IPS-20b (cell line): ENCODE results near the gene SVIL.

ENCODE experiments used
- H3K27ac ChIP-seq: one replicate; pipeline ENCODE4 v1.5.1; 2013; ENCODE audit warnings: low read length
- H3K27me3 ChIP-seq: 2 replicates; pipeline ENCODE4 v1.6.1; 2013; ENCODE audit warnings: mild to moderate bottlenecking, low read length, inconsistent platforms; ENCODE audit not compliant: insufficient read depth
- H3K36me3 ChIP-seq: 2 replicates; pipeline ENCODE4 v1.6.1; 2013; ENCODE audit warnings: low read depth, mild to moderate bottlenecking, inconsistent platforms, low read length, moderate library complexity; ENCODE audit not compliant: insufficient read depth
- H3K4me1 ChIP-seq: 2 replicates; pipeline ENCODE4 v1.6.1; 2013; ENCODE audit warnings: mild to moderate bottlenecking, control low read depth, inconsistent platforms, low read length, moderate library complexity; ENCODE audit not compliant: insufficient read depth
- H3K4me3 ChIP-seq: 2 replicates; pipeline ENCODE4 v1.5.1; 2013; ENCODE audit warnings: mild to moderate bottlenecking, low read length, inconsistent platforms
- H3K9ac ChIP-seq: 2 replicates; pipeline ENCODE4 v1.6.1; 2013; ENCODE audit warnings: low read depth, mild to moderate bottlenecking, inconsistent platforms, low read length, moderate library complexity
- H3K9me3 ChIP-seq: 2 replicates; pipeline ENCODE4 v1.6.1; 2013; ENCODE audit warnings: mild to moderate bottlenecking, low read depth, low read length, inconsistent platforms; ENCODE audit not compliant: insufficient read depth

Gene SVIL

GRCh38 chr10:29634764-29635625 is at the start of gene SVIL:
SVIL (minus strand) TSS chr10:29634971; CDS start chr10:29555058, 79,913 bp downstream.
- Histone ChIP-seq H3K27ac (peak within 1 kb of the TSS; percentile 67), H3K9me3 (no peaks in the 10 kb centered on the region), H3K4me3 (peak within 1 kb of the TSS; percentile 42), H3K9ac (peak within 1 kb of the TSS; percentile 49; the same call in 1 of the 2 replicates), H3K27me3 (no peaks in the 10 kb centered on the region), H3K36me3 (no peaks in the 10 kb centered on the region), H3K4me1 (peaks cover 28% of the 10 kb centered on the region)

GRCh38 chr10:29681676-29682448 is 47.1 kb upstream of the SVIL start:
- Histone ChIP-seq H3K4me3 (no peak overlapping the region), H3K4me1 (peaks cover 8% of the 10 kb centered on the region), H3K27ac (no peak overlapping the region), H3K9ac (no peak overlapping the region), H3K27me3 (no peaks in the 10 kb centered on the region), H3K36me3 (0 out of 2 replicates have a peak, but pooled peaks cover 10% of the 10 kb centered on the region), H3K9me3 (peaks cover 18% of the 10 kb centered on the region)

- Histone ChIP-seq H3K9ac (no peak overlapping the region), H3K27me3 (no peaks in the 10 kb centered on the region), H3K9me3 (peaks cover 36% of the 10 kb centered on the region), H3K4me1 (no peaks in the 10 kb centered on the region; the same call in none of the 2 replicates), H3K36me3 (peaks cover 13% of the 10 kb centered on the region; the same call in 1 of the 2 replicates), H3K4me3 (no peak overlapping the region), H3K27ac (no peak overlapping the region)
These were observed 45.3 kb upstream of the SVIL start for GRCh38 chr10:29680091-29680490.

DNA sequence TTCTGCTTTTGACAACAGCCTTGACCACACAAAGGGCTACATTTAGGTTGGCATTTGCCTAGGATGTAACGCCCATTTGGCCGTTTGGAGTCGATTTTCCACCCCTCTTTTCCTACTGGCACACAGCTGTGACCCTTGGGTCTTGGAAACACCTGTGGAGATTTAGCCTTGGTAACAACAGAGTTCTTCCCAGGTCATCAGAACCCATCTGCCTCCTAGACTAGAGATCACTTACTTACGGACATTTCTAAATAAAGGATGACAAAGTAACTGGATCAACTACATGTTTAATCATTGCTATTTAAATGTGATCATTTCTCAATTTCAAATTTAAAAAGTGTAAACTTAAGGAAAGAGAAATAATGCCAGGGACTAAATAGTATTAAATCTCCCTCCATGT is 42.0 kb upstream of the SVIL start:
- no peaks in the 10 kb centered on the region for H3K27me3 ChIP-seq
- no peak overlapping the region for H3K9ac ChIP-seq
- H3K4me3 ChIP-seq = no peak overlapping the region
- H3K27ac ChIP-seq = no peak overlapping the region
- H3K9me3 ChIP-seq = peaks cover 46% of the 10 kb centered on the region
- peaks cover 7% of the 10 kb centered on the region; the same call in 1 of the 2 replicates for H3K36me3 ChIP-seq
- H3K4me1 ChIP-seq = no peaks in the 10 kb centered on the region

DNA sequence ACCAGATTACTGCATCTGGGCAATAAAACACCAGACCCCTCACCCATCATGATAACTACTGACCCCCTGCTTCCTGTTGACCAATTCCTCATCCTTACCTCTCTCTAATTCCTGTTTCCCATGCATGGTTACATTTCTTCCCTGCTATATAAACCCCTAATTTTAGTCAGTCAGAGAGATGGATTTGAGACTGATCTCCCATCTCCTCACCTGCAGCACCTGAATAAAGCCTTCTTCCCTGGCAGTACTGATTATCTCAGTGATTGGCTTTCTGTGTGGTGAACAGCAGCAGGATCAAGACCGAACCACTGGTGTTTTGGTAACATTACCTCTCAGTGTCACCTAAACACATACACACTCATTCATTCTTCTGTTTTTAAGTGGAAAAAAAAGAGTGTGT is 41.2 kb upstream of the SVIL start:
- H3K36me3 ChIP-seq = peaks cover 7% of the 10 kb centered on the region; the same call in 1 of the 2 replicates
- no peak overlapping the region for H3K4me3 ChIP-seq
- H3K27ac ChIP-seq = no peak overlapping the region
- H3K27me3 ChIP-seq = no peaks in the 10 kb centered on the region
- H3K9me3 ChIP-seq = peaks cover 46% of the 10 kb centered on the region
- no peak overlapping the region for H3K9ac ChIP-seq
- no peaks in the 10 kb centered on the region for H3K4me1 ChIP-seq

DNA sequence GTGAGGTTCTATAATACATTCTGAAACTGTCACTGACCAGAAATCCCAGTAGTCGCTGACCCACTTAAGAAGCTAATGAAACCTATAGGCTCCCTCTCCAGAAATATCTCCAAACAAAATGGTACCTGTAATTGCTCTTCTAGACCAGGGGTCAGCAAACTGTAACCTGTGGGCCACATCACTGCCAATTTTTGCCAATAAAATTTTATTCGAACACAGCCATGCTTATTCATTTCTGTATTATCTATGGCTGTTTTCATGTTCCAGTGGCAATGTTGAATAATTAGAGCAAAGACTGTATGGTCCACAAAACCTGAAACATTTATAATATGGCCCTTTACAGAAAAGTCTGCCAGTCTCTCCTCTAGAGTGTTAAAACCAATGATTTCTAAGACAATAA is 37.2 kb upstream of the SVIL start:
- Histone ChIP-seq H3K4me1 (peaks cover 10% of the 10 kb centered on the region), H3K27ac (no peak overlapping the region), H3K9me3 (peaks cover 29% of the 10 kb centered on the region), H3K9ac (no peak overlapping the region), H3K27me3 (no peaks in the 10 kb centered on the region), H3K4me3 (no peak overlapping the region), H3K36me3 (peaks cover 3% of the 10 kb centered on the region; the same call in 1 of the 2 replicates)

GRCh38 chr10:29671228-29671780 is 36.5 kb upstream of the SVIL start:
- Histone ChIP-seq H3K9me3 (peaks cover 22% of the 10 kb centered on the region), H3K36me3 (peaks cover 3% of the 10 kb centered on the region; the same call in 1 of the 2 replicates), H3K27ac (no peak overlapping the region)

GRCh38 chr10:29670761-29671160 is 36.0 kb upstream of the SVIL start:
- no peak overlapping the region for H3K4me3 ChIP-seq
- no peaks in the 10 kb centered on the region for H3K27me3 ChIP-seq
- peaks cover 17% of the 10 kb centered on the region for H3K4me1 ChIP-seq
- no peaks in the 10 kb centered on the region; the same call in 1 of the 2 replicates for H3K36me3 ChIP-seq
- H3K27ac ChIP-seq = no peak overlapping the region
- H3K9me3 ChIP-seq = peaks cover 17% of the 10 kb centered on the region
- no peak overlapping the region for H3K9ac ChIP-seq

More at GRCh38 chr10:29671228-29671780, 36.5 kb upstream of the SVIL start:
- Histone ChIP-seq H3K4me1 (peaks cover 14% of the 10 kb centered on the region), H3K4me3 (no peak overlapping the region), H3K9ac (no peak overlapping the region), H3K27me3 (no peaks in the 10 kb centered on the region)

GRCh38 chr10:29669149-29669548 is 34.4 kb upstream of the SVIL start:
- Histone ChIP-seq H3K9ac (no peak overlapping the region), H3K4me3 (no peak overlapping the region), H3K9me3 (peaks cover 1% of the 10 kb centered on the region; the same call in 1 of the 2 replicates), H3K36me3 (no peaks in the 10 kb centered on the region), H3K4me1 (peaks cover 17% of the 10 kb centered on the region), H3K27me3 (no peaks in the 10 kb centered on the region), H3K27ac (no peak overlapping the region)

GRCh38 chr10:29668628-29669027 is 33.9 kb upstream of the SVIL start:
- peaks cover 17% of the 10 kb centered on the region for H3K4me1 ChIP-seq
- no peak overlapping the region for H3K9ac ChIP-seq
- no peaks in the 10 kb centered on the region for H3K9me3 ChIP-seq
- H3K4me3 ChIP-seq = no peak overlapping the region
- H3K27me3 ChIP-seq = no peaks in the 10 kb centered on the region
- H3K27ac ChIP-seq = no peak overlapping the region
- H3K36me3 ChIP-seq = no peaks in the 10 kb centered on the region

DNA sequence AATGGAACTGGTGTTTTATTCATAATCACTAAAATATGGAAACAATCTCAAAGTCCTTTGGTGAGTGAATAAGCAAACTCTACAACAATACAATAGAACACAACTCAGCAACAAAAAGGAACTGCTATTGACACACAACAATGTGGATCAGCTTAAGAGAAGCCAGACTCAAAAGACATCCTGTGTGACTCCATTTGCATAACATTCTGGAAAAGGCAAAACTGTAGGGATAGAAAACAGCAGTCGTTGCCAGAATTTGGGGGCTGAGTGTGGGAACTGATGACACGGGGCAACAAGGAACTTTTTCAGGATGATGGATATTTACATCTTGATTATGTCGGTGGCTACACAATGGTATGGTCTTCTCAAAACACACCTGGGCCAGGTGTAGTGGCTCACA is 32.4 kb upstream of the SVIL start:
- Histone ChIP-seq H3K36me3 (no peaks in the 10 kb centered on the region), H3K9ac (no peak overlapping the region), H3K4me3 (no peak overlapping the region), H3K4me1 (peaks cover 17% of the 10 kb centered on the region), H3K9me3 (no peaks in the 10 kb centered on the region), H3K27me3 (no peaks in the 10 kb centered on the region), H3K27ac (no peak overlapping the region)
